ENCODE data around the gene RTTN. TPM values are rescaled to one million over a fixed set of nuclear protein-coding genes. Genes with fewer than 3 reads are reported as not detected.

RTTN gene
- total and polyA plus RNA-seq, 4 donors = 1.1 to 14.3 (median 8.8) TPM

- Histone ChIP-seq H3K27ac (ENCODE audit: low read depth in 1 of 2, low read length in 2 of 2) (no peak overlapping the region), H3K4me1 (ENCODE audit: control insufficient read depth in 4 of 4, insufficient read depth in 4 of 4, low read length in 3 of 4) (peaks cover 0 to 5% (median 0%) of the 10 kb centered on the region in 4 donors), H3K4me3 (ENCODE audit: low read depth in 1 of 3, low read length in 3 of 3) (no peak overlapping the region), H3K9me3 (ENCODE audit: control insufficient read depth in 4 of 4, low read length in 3 of 4) (no peaks in the 10 kb centered on the region), H3K27me3 (ENCODE audit: control insufficient read depth in 4 of 4, insufficient read depth in 4 of 4, low read length in 3 of 4) (no peaks in the 10 kb centered on the region), H3K9ac (ENCODE audit: low read depth in 1 of 2, low read length in 2 of 2) (no peak overlapping the region), H3K36me3 (ENCODE audit: control insufficient read depth in 4 of 4, insufficient read depth in 3 of 4, low read depth in 1 of 4, low read length in 3 of 4) (peaks cover 0 to 5% (median under 1%) of the 10 kb centered on the region in 4 donors)
- 92% methylated on average over 1 of the region's 1 CpG for WGBS
- TF ChIP-seq RAD21 (IDR thresholded peaks at IDR 0.05) = no peak
- no peak for TF ChIP-seq FOXA2 (IDR thresholded peaks at IDR 0.05)
- no peak for TF ChIP-seq FOXA1 (IDR thresholded peaks at IDR 0.05)
- no peak for TF ChIP-seq CTCF (IDR thresholded peaks at IDR 0.05; ENCODE audit: low read depth, low read length, missing input control)
- TF ChIP-seq ZBTB33 (IDR thresholded peaks at IDR 0.05) = no peak
- TF ChIP-seq RXRA (IDR thresholded peaks at IDR 0.05) = no peak
- TF ChIP-seq MAX (IDR thresholded peaks at IDR 0.05) = no peak
- no peak for TF ChIP-seq TAF1 (conservative IDR thresholded peaks at IDR 0.05)
- no peak for TF ChIP-seq HNF4A (conservative IDR thresholded peaks at IDR 0.05)
- no peak for TF ChIP-seq JUND (IDR thresholded peaks at IDR 0.05)
- no peak for TF ChIP-seq SP1 (IDR thresholded peaks at IDR 0.05)
- no peak for TF ChIP-seq EGR1 (IDR thresholded peaks at IDR 0.05; ENCODE audit: low read depth in 2 of 2)
- TF ChIP-seq REST (IDR thresholded peaks at IDR 0.05) = no peak
- TF ChIP-seq YY1 (IDR thresholded peaks at IDR 0.05) = no peak
- TF ChIP-seq GABPA (IDR thresholded peaks at IDR 0.05 in 1 of 2, conservative IDR thresholded peaks at IDR 0.05 in 1 of 2) = no peak
- no peak for TF ChIP-seq HNF4G (IDR thresholded peaks at IDR 0.05)
- TF ChIP-seq NR2F2 (IDR thresholded peaks at IDR 0.05) = no peak
- no peak for DNase-seq (ENCODE audit: low spot score)
Measured at GRCh38 chr18:70160073-70160678, 45.3 kb downstream of the RTTN start.
